ENCODE results near the gene CAMK1G. TPM values are rescaled to one million over a fixed set of nuclear protein-coding genes. Genes with fewer than 3 reads are reported as not detected.

Gene CAMK1G
- total RNA-seq, 1 experiment from 2014 or later = not detected

DNA sequence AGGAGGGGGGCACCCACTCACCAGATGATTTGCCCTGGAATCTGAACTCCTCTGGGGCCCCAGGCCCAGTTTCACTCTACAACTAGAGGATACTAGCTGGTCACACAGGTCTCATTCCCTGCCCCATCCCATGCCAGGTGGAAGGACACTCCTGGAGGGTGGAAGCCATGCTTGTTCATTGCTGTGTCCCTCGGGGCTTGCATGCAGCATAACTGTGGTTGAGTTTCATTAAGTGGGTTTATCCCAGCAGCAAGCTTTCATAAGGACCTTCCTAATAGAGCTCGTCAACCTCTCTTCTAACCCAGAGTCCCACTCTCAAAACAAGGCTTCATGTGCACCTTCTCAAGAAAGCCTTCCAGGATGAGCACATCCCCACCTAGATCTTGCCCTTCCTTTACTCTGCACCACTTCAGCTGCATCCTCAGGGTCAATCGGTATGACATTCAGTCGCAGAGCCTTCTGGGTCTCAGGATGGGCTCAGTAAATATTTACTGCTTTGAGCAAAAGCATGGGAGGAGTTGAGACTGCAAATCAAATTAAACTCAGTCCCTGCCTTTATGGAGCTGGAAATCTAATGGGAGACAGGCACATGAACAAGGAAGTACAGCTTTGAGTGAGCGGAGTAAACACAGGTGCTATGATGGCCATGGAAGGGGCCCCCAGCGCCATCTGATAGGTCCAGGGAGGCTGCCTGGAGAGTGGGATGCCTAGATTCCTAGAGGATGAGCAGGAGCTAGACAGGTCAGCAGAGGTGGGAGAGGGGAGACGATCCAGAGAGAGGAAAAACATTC lies 36.4 kb downstream of the CAMK1G start:
- H3K27me3 Mint-ChIP-seq (ENCODE audit: insufficient read depth, unreplicated experiment) = no peaks in the 10 kb centered on the region
- DNase-seq = no peak
- ChIA-PET CTCF (no interaction called here), POLR2A (no interaction called here)
- BruUV-seq (replicated peaks) = no TSS peak
- H3K36me3 Mint-ChIP-seq (ENCODE audit: insufficient read depth, unreplicated experiment) = peaks cover 81% of the 10 kb centered on the region
- Histone ChIP-seq H3K36me3 (ENCODE audit: control insufficient read depth, insufficient read depth, low read length) (peaks cover 15% of the 10 kb centered on the region), H3K9me3 (no peaks in the 10 kb centered on the region), H3K4me3 (ENCODE audit: low read depth, low read length) (no peak overlapping the region), H3K27me3 (replicated peaks; ENCODE audit: control insufficient read depth, insufficient read depth, low read length) (no peaks in the 10 kb centered on the region), H3K4me1 (no peaks in the 10 kb centered on the region)
- intact Hi-C loops (cut with micrococcal nuclease; ENCODE audit: unreplicated experiment) = no loop called here
- H3K4me3 Mint-ChIP-seq (ENCODE audit: unreplicated experiment) = no peak overlapping the region
- H3K9me3 Mint-ChIP-seq (ENCODE audit: unreplicated experiment) = no peaks in the 10 kb centered on the region
- peak overlapping the region; percentile 2 for H3K27ac Mint-ChIP-seq (ENCODE audit: unreplicated experiment)
- TF ChIP-seq, protein P1, sequence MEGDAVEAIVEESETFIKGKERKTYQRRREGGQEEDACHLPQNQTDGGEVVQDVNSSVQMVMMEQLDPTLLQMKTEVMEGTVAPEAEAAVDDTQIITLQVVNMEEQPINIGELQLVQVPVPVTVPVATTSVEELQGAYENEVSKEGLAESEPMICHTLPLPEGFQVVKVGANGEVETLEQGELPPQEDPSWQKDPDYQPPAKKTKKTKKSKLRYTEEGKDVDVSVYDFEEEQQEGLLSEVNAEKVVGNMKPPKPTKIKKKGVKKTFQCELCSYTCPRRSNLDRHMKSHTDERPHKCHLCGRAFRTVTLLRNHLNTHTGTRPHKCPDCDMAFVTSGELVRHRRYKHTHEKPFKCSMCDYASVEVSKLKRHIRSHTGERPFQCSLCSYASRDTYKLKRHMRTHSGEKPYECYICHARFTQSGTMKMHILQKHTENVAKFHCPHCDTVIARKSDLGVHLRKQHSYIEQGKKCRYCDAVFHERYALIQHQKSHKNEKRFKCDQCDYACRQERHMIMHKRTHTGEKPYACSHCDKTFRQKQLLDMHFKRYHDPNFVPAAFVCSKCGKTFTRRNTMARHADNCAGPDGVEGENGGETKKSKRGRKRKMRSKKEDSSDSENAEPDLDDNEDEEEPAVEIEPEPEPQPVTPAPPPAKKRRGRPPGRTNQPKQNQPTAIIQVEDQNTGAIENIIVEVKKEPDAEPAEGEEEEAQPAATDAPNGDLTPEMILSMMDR (IDR thresholded peaks at IDR 0.05; ENCODE audit: insufficient read depth in 1 of 2, low read depth in 1 of 2, low read length in 1 of 2, severe bottlenecking in 1 of 2, unreplicated experiment in 1 of 2) = no peak
- H3K4me1 Mint-ChIP-seq (ENCODE audit: low read depth, unreplicated experiment) = no peaks in the 10 kb centered on the region

DNA sequence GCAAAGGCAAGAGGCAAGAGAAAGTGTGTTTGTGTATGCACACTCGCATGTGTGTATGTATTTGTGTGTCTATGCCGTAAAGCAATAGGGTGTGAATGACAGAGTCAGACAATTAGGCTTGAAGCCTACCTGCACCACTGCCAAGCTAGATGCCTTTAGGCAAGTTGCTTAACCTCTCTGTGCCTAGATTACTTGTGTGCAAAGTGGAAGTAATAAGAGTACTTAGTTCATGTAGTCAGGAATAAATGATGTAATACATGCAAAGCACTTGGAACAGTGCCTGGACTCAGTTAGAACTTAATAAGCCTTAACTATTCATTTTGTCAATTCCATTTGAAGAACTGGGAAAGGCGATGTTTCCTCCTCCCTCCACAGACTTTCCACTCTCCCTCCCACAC lies 37.0 kb downstream of the CAMK1G start:
- Histone ChIP-seq H3K9me3 (no peaks in the 10 kb centered on the region), H3K4me3 (ENCODE audit: low read depth, low read length) (no peak overlapping the region), H3K4me1 (no peaks in the 10 kb centered on the region), H3K36me3 (ENCODE audit: control insufficient read depth, insufficient read depth, low read length) (peaks cover 14% of the 10 kb centered on the region), H3K27me3 (replicated peaks; ENCODE audit: control insufficient read depth, insufficient read depth, low read length) (no peaks in the 10 kb centered on the region)
- TF ChIP-seq, protein P1 (IDR thresholded peaks at IDR 0.05; ENCODE audit: insufficient read depth in 1 of 2, low read depth in 1 of 2, low read length in 1 of 2, severe bottlenecking in 1 of 2, unreplicated experiment in 1 of 2) = no peak
- no peaks in the 10 kb centered on the region for H3K4me1 Mint-ChIP-seq (ENCODE audit: low read depth, unreplicated experiment)
- no peak overlapping the region for H3K4me3 Mint-ChIP-seq (ENCODE audit: unreplicated experiment)
- peaks cover 82% of the 10 kb centered on the region for H3K36me3 Mint-ChIP-seq (ENCODE audit: insufficient read depth, unreplicated experiment)
- no peak for DNase-seq
- H3K27me3 Mint-ChIP-seq (ENCODE audit: insufficient read depth, unreplicated experiment) = no peaks in the 10 kb centered on the region
- H3K27ac Mint-ChIP-seq (ENCODE audit: unreplicated experiment) = no peak overlapping the region
- ChIA-PET CTCF (no interaction called here), POLR2A (no interaction called here)
- H3K9me3 Mint-ChIP-seq (ENCODE audit: unreplicated experiment) = no peaks in the 10 kb centered on the region
- intact Hi-C loops (cut with micrococcal nuclease; ENCODE audit: unreplicated experiment) = no loop called here
- BruUV-seq (replicated peaks) = no TSS peak

DNA sequence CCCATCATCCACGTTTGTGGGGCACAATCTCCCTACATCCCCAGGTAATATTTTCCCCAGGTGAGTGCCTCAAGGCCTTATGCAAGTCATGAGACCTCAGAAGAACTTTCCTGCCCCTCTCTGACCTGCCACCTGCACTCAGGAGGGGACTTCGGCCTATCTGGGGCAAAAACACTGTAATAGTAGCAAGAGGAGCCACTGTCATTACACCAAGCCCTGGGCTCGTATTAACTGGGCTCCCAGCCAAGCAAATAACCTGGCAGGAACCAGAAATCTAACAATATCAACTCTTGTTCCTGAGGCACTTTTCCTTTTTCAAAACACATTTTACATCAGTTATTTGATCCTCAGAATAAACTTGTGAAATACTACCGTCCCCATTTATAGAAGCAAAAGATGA lies 37.8 kb downstream of the CAMK1G start:
- H3K4me1 Mint-ChIP-seq (ENCODE audit: low read depth, unreplicated experiment) = no peaks in the 10 kb centered on the region
- no peak overlapping the region for H3K4me3 Mint-ChIP-seq (ENCODE audit: unreplicated experiment)
- H3K36me3 Mint-ChIP-seq (ENCODE audit: insufficient read depth, unreplicated experiment) = peaks cover 82% of the 10 kb centered on the region
- no peaks in the 10 kb centered on the region for H3K9me3 Mint-ChIP-seq (ENCODE audit: unreplicated experiment)
- Histone ChIP-seq H3K9me3 (no peaks in the 10 kb centered on the region), H3K4me3 (ENCODE audit: low read depth, low read length) (no peak overlapping the region), H3K4me1 (no peaks in the 10 kb centered on the region), H3K36me3 (ENCODE audit: control insufficient read depth, insufficient read depth, low read length) (peaks cover 14% of the 10 kb centered on the region), H3K27me3 (replicated peaks; ENCODE audit: control insufficient read depth, insufficient read depth, low read length) (no peaks in the 10 kb centered on the region)
- TF ChIP-seq, protein P1 (IDR thresholded peaks at IDR 0.05; ENCODE audit: insufficient read depth in 1 of 2, low read depth in 1 of 2, low read length in 1 of 2, severe bottlenecking in 1 of 2, unreplicated experiment in 1 of 2) = no peak
- H3K27me3 Mint-ChIP-seq (ENCODE audit: insufficient read depth, unreplicated experiment) = no peaks in the 10 kb centered on the region
- no TSS peak for BruUV-seq (replicated peaks)
- DNase-seq = no peak
- H3K27ac Mint-ChIP-seq (ENCODE audit: unreplicated experiment) = no peak overlapping the region
- CTCF ChIA-PET = no interaction called here
- POLR2A ChIA-PET = no interaction called here
- intact Hi-C loops (cut with micrococcal nuclease; ENCODE audit: unreplicated experiment) = no loop called here

Measured in Caco-2 (cell line).